Measurements from ENCODE around the gene PPP2R5C.

Gene PPP2R5C

GRCh38 chr14:101873991-101874390 lies 112.5 kb downstream of the PPP2R5C start:
- Histone ChIP-seq H3K27me3 (ENCODE audit: control insufficient read depth, insufficient read depth, low read length) (no peaks in the 10 kb centered on the region), H3K4me1 (ENCODE audit: control insufficient read depth, insufficient read depth, low read length) (no peaks in the 10 kb centered on the region), H3K4me3 (ENCODE audit: low read length) (no peak overlapping the region), H3K9me3 (ENCODE audit: control insufficient read depth, low read length) (no peaks in the 10 kb centered on the region), H3K36me3 (ENCODE audit: control insufficient read depth, insufficient read depth, low read length) (no peaks in the 10 kb centered on the region), H3K9ac (ENCODE audit: low read length) (no peak overlapping the region)

GRCh38 chr14:101875041-101875726 lies 113.7 kb downstream of the PPP2R5C start:
- Histone ChIP-seq H3K27me3 (ENCODE audit: control insufficient read depth, insufficient read depth, low read length) (no peaks in the 10 kb centered on the region), H3K4me3 (ENCODE audit: low read length) (no peak overlapping the region), H3K4me1 (ENCODE audit: control insufficient read depth, insufficient read depth, low read length) (no peaks in the 10 kb centered on the region), H3K9ac (ENCODE audit: low read length) (no peak overlapping the region), H3K36me3 (ENCODE audit: control insufficient read depth, insufficient read depth, low read length) (no peaks in the 10 kb centered on the region), H3K9me3 (ENCODE audit: control insufficient read depth, low read length) (no peaks in the 10 kb centered on the region)

GRCh38 chr14:101875727-101876554 lies 114.4 kb downstream of the PPP2R5C start:
- no peaks in the 10 kb centered on the region for H3K36me3 ChIP-seq (ENCODE audit: control insufficient read depth, insufficient read depth, low read length)
- H3K9ac ChIP-seq (ENCODE audit: low read length), result no peak overlapping the region
- H3K4me3 ChIP-seq (ENCODE audit: low read length), result no peak overlapping the region
- no peaks in the 10 kb centered on the region for H3K4me1 ChIP-seq (ENCODE audit: control insufficient read depth, insufficient read depth, low read length)
- no peaks in the 10 kb centered on the region for H3K27me3 ChIP-seq (ENCODE audit: control insufficient read depth, insufficient read depth, low read length)
- H3K9me3 ChIP-seq (ENCODE audit: control insufficient read depth, low read length), result no peaks in the 10 kb centered on the region

- no peak overlapping the region for H3K9ac ChIP-seq (ENCODE audit: low read length)
- H3K4me1 ChIP-seq (ENCODE audit: control insufficient read depth, insufficient read depth, low read length), result no peaks in the 10 kb centered on the region
- no peaks in the 10 kb centered on the region for H3K27me3 ChIP-seq (ENCODE audit: control insufficient read depth, insufficient read depth, low read length)
- no peak overlapping the region for H3K4me3 ChIP-seq (ENCODE audit: low read length)
- H3K36me3 ChIP-seq (ENCODE audit: control insufficient read depth, insufficient read depth, low read length), result no peaks in the 10 kb centered on the region
- H3K9me3 ChIP-seq (ENCODE audit: control insufficient read depth, low read length), result no peaks in the 10 kb centered on the region
These were observed 115.0 kb downstream of the PPP2R5C start for GRCh38 chr14:101876555-101876938.

GRCh38 chr14:101877766-101878165 lies 116.3 kb downstream of the PPP2R5C start:
- Histone ChIP-seq H3K36me3 (ENCODE audit: control insufficient read depth, insufficient read depth, low read length) (no peaks in the 10 kb centered on the region), H3K4me3 (ENCODE audit: low read length) (no peak overlapping the region), H3K9ac (ENCODE audit: low read length) (no peak overlapping the region), H3K9me3 (ENCODE audit: control insufficient read depth, low read length) (no peaks in the 10 kb centered on the region), H3K4me1 (ENCODE audit: control insufficient read depth, insufficient read depth, low read length) (no peaks in the 10 kb centered on the region), H3K27me3 (ENCODE audit: control insufficient read depth, insufficient read depth, low read length) (no peaks in the 10 kb centered on the region)

GRCh38 chr14:101878211-101878821 lies 116.8 kb downstream of the PPP2R5C start:
- Histone ChIP-seq H3K4me3 (ENCODE audit: low read length) (no peak overlapping the region), H3K27me3 (ENCODE audit: control insufficient read depth, insufficient read depth, low read length) (no peaks in the 10 kb centered on the region), H3K36me3 (ENCODE audit: control insufficient read depth, insufficient read depth, low read length) (no peaks in the 10 kb centered on the region), H3K9me3 (ENCODE audit: control insufficient read depth, low read length) (no peaks in the 10 kb centered on the region), H3K4me1 (ENCODE audit: control insufficient read depth, insufficient read depth, low read length) (no peaks in the 10 kb centered on the region), H3K9ac (ENCODE audit: low read length) (no peak overlapping the region)

- H3K4me3 ChIP-seq (ENCODE audit: low read length), result no peak overlapping the region
- no peaks in the 10 kb centered on the region for H3K27me3 ChIP-seq (ENCODE audit: control insufficient read depth, insufficient read depth, low read length)
- no peak overlapping the region for H3K9ac ChIP-seq (ENCODE audit: low read length)
- H3K9me3 ChIP-seq (ENCODE audit: control insufficient read depth, low read length), result no peaks in the 10 kb centered on the region
- no peaks in the 10 kb centered on the region for H3K4me1 ChIP-seq (ENCODE audit: control insufficient read depth, insufficient read depth, low read length)
- H3K36me3 ChIP-seq (ENCODE audit: control insufficient read depth, insufficient read depth, low read length), result no peaks in the 10 kb centered on the region
These were observed 117.5 kb downstream of the PPP2R5C start for GRCh38 chr14:101878822-101879528.

GRCh38 chr14:101879529-101880336 lies 118.2 kb downstream of the PPP2R5C start:
- no peak overlapping the region for H3K9ac ChIP-seq (ENCODE audit: low read length)
- no peaks in the 10 kb centered on the region for H3K36me3 ChIP-seq (ENCODE audit: control insufficient read depth, insufficient read depth, low read length)
- H3K9me3 ChIP-seq (ENCODE audit: control insufficient read depth, low read length), result no peaks in the 10 kb centered on the region
- H3K4me1 ChIP-seq (ENCODE audit: control insufficient read depth, insufficient read depth, low read length), result no peaks in the 10 kb centered on the region
- H3K27me3 ChIP-seq (ENCODE audit: control insufficient read depth, insufficient read depth, low read length), result no peaks in the 10 kb centered on the region
- no peak overlapping the region for H3K4me3 ChIP-seq (ENCODE audit: low read length)

GRCh38 chr14:101881426-101881825 lies 119.9 kb downstream of the PPP2R5C start:
- no peak overlapping the region for H3K4me3 ChIP-seq (ENCODE audit: low read length)
- no peaks in the 10 kb centered on the region for H3K4me1 ChIP-seq (ENCODE audit: control insufficient read depth, insufficient read depth, low read length)
- no peaks in the 10 kb centered on the region for H3K27me3 ChIP-seq (ENCODE audit: control insufficient read depth, insufficient read depth, low read length)
- no peaks in the 10 kb centered on the region for H3K36me3 ChIP-seq (ENCODE audit: control insufficient read depth, insufficient read depth, low read length)
- no peak overlapping the region for H3K9ac ChIP-seq (ENCODE audit: low read length)
- no peaks in the 10 kb centered on the region for H3K9me3 ChIP-seq (ENCODE audit: control insufficient read depth, low read length)

GRCh38 chr14:101882141-101882935 lies 120.8 kb downstream of the PPP2R5C start:
- no peaks in the 10 kb centered on the region for H3K4me1 ChIP-seq (ENCODE audit: control insufficient read depth, insufficient read depth, low read length)
- H3K9me3 ChIP-seq (ENCODE audit: control insufficient read depth, low read length), result no peaks in the 10 kb centered on the region
- H3K36me3 ChIP-seq (ENCODE audit: control insufficient read depth, insufficient read depth, low read length), result no peaks in the 10 kb centered on the region
- H3K9ac ChIP-seq (ENCODE audit: low read length), result no peak overlapping the region
- H3K4me3 ChIP-seq (ENCODE audit: low read length), result no peak overlapping the region
- no peaks in the 10 kb centered on the region for H3K27me3 ChIP-seq (ENCODE audit: control insufficient read depth, insufficient read depth, low read length)

All from mucosa of stomach (tissue), 1 donor.